ENCODE measurements around the gene ARPP19. TPM values are rescaled to one million over a fixed set of nuclear protein-coding genes. Genes with fewer than 3 reads are reported as not detected.
A peak's percentile ranks its signal among the peaks of the same experiment; 100 is the strongest.

Gene ARPP19
- total RNA-seq, 2 experiments from 2014 or later, result 172 to 183 TPM

- H3K4me1 Mint-ChIP-seq (ENCODE audit: low read depth), result no peaks in the 10 kb centered on the region
- H3K9me3 Mint-ChIP-seq, result peaks cover 10% of the 10 kb centered on the region
- H3K27me3 Mint-ChIP-seq, result no peaks in the 10 kb centered on the region
- intact Hi-C loops (cut with micrococcal nuclease), result no loop called here
- DNase-seq, result no peak
- H3K4me3 Mint-ChIP-seq, result no peak overlapping the region
- ChIA-PET POLR2A (interaction anchor here (1.5 kb wide), 1 partner anchor 11 kb away, joined by 3 read pairs; no protein-coding TSS in a partner anchor), CTCF (no interaction called here)
- peak overlapping the region; percentile 24 for H3K27ac Mint-ChIP-seq
- peaks cover 45% of the 10 kb centered on the region for H3K36me3 Mint-ChIP-seq
These were observed 22.6 kb downstream of the ARPP19 start for GRCh38 chr15:52546031-52546751.

DNA sequence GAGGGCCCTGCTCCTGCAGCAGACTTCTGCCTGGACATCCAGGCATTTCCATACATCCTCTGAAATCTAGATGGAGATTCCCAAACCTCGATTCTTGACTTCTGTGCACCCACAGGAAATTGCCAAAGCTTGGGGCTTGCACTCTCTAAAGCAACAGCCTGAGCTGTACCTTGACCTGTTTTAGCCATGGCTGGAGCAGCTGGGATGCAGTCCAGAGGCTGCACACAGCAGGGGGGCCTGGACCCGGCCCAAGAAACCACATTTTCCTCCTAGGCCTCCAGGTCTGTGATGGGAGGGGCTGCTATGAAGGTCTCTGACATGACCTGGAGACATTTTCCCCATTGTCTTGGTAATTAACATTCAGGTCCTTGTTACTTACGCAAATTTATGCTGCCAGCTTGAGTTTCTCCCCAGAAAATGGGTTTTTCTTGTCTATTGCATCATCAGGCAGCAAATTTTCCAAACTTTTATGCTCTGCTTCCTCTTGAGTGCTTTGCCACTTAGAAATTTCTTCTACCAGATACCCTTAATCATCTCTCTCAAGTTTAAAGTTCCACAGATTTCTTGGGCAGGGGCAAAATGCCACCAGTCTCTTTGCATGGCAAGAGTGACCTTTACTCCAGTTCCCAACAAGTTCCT, 28.3 kb downstream of the ARPP19 start:
- Mint-ChIP-seq H3K27me3 (no peaks in the 10 kb centered on the region), H3K4me1 (ENCODE audit: low read depth) (peaks cover 4% of the 10 kb centered on the region), H3K9me3 (peaks cover 19% of the 10 kb centered on the region), H3K27ac (no peak overlapping the region), H3K36me3 (peaks cover 10% of the 10 kb centered on the region), H3K4me3 (no peak overlapping the region)
- ChIA-PET CTCF (no interaction called here), POLR2A (no interaction called here)
- intact Hi-C loops (cut with micrococcal nuclease), result no loop called here
- no peak for DNase-seq

- peaks cover 18% of the 10 kb centered on the region for H3K9me3 Mint-ChIP-seq
- peaks cover 10% of the 10 kb centered on the region for H3K36me3 Mint-ChIP-seq
- ChIA-PET CTCF (no interaction called here), POLR2A (no interaction called here)
- no peak for DNase-seq
- intact Hi-C loops (cut with micrococcal nuclease), result no loop called here
- H3K4me1 Mint-ChIP-seq (ENCODE audit: low read depth), result peaks cover 14% of the 10 kb centered on the region
- no peak overlapping the region for H3K4me3 Mint-ChIP-seq
- no peak overlapping the region for H3K27ac Mint-ChIP-seq
- no peaks in the 10 kb centered on the region for H3K27me3 Mint-ChIP-seq
These were observed 31.4 kb downstream of the ARPP19 start for GRCh38 chr15:52537459-52537858.

DNA sequence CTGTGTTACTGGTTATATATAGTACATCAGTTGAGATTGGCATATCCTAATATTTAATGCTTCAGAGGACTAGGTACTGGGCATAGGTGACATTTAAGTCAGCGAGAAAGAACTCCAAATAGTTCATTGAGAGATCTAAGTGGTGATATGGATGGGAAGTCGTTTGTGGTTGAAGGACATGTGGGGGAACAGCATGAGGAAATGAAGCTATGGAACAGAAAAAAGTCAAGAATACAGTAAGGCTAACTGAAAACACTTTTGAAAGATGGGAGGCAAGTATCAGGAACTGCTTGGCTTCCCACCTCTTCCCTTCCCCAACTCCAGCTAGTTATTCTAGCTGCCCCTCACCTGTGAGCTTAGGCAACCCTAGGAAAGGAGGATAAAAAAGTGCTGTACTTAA, 36.4 kb downstream of the ARPP19 start:
- H3K9me3 Mint-ChIP-seq, result no peaks in the 10 kb centered on the region
- H3K27me3 Mint-ChIP-seq, result peaks cover 2% of the 10 kb centered on the region
- no peaks in the 10 kb centered on the region for H3K36me3 Mint-ChIP-seq
- H3K27ac Mint-ChIP-seq, result no peak overlapping the region
- peaks cover 31% of the 10 kb centered on the region for H3K4me1 Mint-ChIP-seq (ENCODE audit: low read depth)
- no peak for DNase-seq
- intact Hi-C loops (cut with micrococcal nuclease), result no loop called here
- no peak overlapping the region for H3K4me3 Mint-ChIP-seq
- CTCF ChIA-PET, result interaction anchor here (0.8 kb wide), 1 partner anchor 203 kb away, joined by 3 read pairs; no protein-coding TSS in a partner anchor
- POLR2A ChIA-PET, result interaction anchor here (0.9 kb wide), 1 partner anchor 27 kb away, joined by 3 read pairs; no protein-coding TSS in a partner anchor

DNA sequence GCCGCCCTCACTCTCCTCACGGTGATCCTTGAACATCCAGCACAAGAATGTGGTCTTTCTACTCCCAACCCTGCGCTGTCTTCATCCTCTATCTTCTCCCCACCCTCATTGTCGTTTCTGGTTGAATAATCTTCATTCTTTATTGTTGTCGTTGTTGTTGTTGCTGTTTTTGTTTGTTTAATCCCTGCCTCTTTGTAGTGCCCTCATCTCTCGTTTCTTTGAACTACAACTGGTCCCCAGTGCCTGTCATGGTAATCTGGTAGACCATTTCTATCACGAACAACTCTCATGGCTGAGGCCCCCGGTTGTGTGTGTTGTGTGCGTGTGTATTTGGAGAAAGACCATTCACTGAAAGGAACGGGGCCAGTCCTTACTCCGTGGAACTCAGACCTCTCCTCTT, 38.9 kb downstream of the ARPP19 start:
- CTCF ChIA-PET, result no interaction called here

DNA sequence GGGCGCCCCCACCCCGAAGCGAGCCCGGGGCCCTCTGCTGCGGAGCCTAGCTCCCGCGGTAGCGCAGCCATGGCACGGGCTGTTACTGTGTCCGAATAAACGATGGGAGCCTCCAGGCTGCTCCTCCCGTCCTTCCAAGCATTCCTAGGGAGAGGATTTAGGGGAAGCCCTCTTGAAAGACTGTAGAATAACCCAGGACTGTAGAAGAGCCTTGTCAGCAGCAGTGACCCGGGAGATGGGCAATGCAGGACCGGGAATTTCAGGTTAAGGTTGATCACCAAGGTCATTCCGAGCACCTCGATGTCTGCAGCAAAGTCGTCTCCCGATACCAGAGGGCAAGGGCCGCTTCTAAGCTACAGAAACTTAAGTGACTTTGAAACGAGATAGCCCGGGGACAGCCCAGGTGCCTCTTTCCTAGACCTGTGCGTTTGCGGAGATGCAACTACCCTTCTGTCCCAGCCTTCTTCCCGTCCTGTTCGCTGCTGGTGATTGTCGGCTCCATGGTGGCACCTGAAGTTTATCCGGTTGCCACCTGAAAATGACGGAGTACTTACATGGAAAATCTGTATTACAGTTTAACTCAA, 39.4 kb downstream of the ARPP19 start:
- intact Hi-C loops (cut with micrococcal nuclease), result loop anchor here (1.0 to 2.0 kb wide), 8 partner anchors 29 to 273 kb away; no protein-coding TSS in a partner anchor
- peak; percentile 45 for DNase-seq
- Mint-ChIP-seq H3K36me3 (no peaks in the 10 kb centered on the region), H3K4me1 (ENCODE audit: low read depth) (peaks cover 34% of the 10 kb centered on the region), H3K27me3 (peaks cover 2% of the 10 kb centered on the region), H3K9me3 (no peaks in the 10 kb centered on the region), H3K4me3 (peak overlapping the region; percentile 78), H3K27ac (peak overlapping the region; percentile 75)
- CTCF ChIA-PET, result interaction anchor here (1.0 to 2.1 kb wide), 3 partner anchors 30 to 205 kb away, joined by 3 to 19 read pairs (median 6); no protein-coding TSS in a partner anchor
- POLR2A ChIA-PET, result interaction anchor here (0.8 kb wide), 1 partner anchor 29 kb away, joined by 3 read pairs; no protein-coding TSS in a partner anchor

More for the DNA sequence above, 38.9 kb downstream of the ARPP19 start:
- H3K36me3 Mint-ChIP-seq, result no peaks in the 10 kb centered on the region
- peaks cover 2% of the 10 kb centered on the region for H3K27me3 Mint-ChIP-seq
- POLR2A ChIA-PET, result interaction anchor here (0.8 kb wide), 1 partner anchor 28 kb away, joined by 3 read pairs; no protein-coding TSS in a partner anchor
- peaks cover 36% of the 10 kb centered on the region for H3K4me1 Mint-ChIP-seq (ENCODE audit: low read depth)
- H3K27ac Mint-ChIP-seq, result peak overlapping the region; percentile 75
- intact Hi-C loops (cut with micrococcal nuclease), result loop anchor here (1.0 to 2.0 kb wide), 8 partner anchors 28 to 273 kb away; no protein-coding TSS in a partner anchor
- H3K4me3 Mint-ChIP-seq, result peak overlapping the region; percentile 78
- DNase-seq, result no peak
- H3K9me3 Mint-ChIP-seq, result no peaks in the 10 kb centered on the region

DNA sequence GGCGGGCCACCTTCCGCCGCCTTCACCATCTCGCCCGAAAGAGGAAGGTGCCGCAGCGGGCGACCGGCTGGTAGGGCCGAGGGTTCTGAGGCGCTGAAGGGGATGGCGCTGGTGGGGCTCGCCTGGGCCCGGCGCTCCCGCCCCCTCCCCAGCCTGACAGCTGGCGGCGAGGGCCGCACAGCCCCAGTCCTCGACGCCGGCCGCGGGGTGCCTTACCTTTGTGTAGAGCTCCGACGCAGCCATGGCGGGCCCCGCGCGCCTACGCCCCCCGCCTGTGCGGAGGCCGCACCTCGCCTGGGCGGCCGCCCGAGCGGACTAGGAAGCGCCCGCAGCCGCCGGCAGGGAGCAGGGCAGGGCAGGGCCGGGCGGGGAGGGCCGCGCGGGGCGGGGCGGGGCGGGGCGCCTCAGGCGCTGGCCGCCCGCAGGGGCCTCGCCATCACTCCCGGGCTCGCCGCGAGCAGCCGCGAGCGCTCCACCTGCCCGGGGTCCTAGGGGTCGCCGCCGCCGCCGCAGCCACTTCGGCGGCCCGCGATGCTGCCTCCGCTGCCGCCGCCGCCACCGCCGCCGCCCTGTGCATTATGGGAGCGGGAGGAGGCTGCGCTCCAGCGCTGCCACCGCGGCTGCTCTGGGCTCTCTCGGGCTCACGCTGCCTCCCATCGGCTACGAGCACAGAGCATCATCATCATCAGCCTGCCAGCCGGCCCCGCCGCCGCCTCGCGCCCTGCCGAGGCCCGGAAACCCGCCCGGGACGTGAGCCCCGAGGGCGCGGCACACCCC, 40.1 kb downstream of the ARPP19 start, which contains the start of gene MYO5A:
MYO5A (minus strand) TSS at position 317 of the 777 bp plus-strand sequence; CDS start at position 243, 74 bp downstream.
- intact Hi-C loops (cut with micrococcal nuclease), result loop anchor here (1.0 to 2.0 kb wide), 9 partner anchors 30 to 272 kb away; no protein-coding TSS in a partner anchor
- peak within 1 kb of the TSS; percentile 90 for H3K27ac Mint-ChIP-seq
- POLR2A ChIA-PET, result interaction anchor here (0.6 to 1.6 kb wide), 8 partner anchors 30 to 205 kb away, joined by 3 to 11 read pairs (median 4); no protein-coding TSS in a partner anchor

DNA sequence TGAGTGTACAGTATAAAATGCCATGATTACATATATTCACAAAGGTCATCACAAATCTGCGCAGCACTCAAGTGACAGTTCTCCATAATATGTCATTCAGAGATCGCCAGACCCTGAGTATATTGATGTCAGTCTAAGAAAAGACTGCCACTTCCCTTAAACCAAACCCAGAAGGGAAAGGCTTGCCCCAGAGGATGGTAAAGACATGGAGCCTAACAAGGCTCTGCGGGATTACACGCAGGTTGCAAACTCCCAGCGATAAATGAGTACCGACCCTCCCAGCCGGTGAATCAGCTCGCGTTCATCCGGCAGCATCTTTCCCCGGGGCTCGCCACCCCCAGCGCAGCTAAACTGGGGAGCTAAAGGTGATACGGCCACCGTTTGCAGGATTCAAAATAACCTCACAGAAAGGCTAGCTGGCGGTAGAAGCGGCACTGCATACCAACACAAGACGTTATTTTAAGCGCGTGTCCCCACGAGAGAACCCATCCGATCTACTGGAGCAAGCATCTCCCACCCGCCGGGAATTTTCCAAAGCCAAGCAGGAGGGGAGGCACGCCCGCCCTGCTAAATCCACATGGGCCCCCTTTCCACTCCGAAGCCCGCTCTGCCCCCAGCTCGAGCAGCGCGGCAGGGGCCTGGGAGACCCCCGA, 40.8 kb downstream of the ARPP19 start:
- H3K4me3 Mint-ChIP-seq, result peak overlapping the region; percentile 97
- CTCF ChIA-PET, result interaction anchor here (0.8 to 2.1 kb wide), 12 partner anchors 17 to 206 kb away, joined by 3 to 19 read pairs (median 3); partner anchors contain the start of gene ARPP19
- intact Hi-C loops (cut with micrococcal nuclease), result loop anchor here (1.0 to 2.0 kb wide), 4 partner anchors 40 to 271 kb away; no protein-coding TSS in a partner anchor

More for the DNA sequence above, 40.1 kb downstream of the ARPP19 start, which contains the start of gene MYO5A:
- peak within 1 kb of the TSS; percentile 97 for H3K4me3 Mint-ChIP-seq
- H3K9me3 Mint-ChIP-seq, result no peaks in the 10 kb centered on the region
- H3K27me3 Mint-ChIP-seq, result peaks cover 2% of the 10 kb centered on the region
- CTCF ChIA-PET, result interaction anchor here (0.8 to 2.1 kb wide), 10 partner anchors 18 to 205 kb away, joined by 3 to 19 read pairs (median 3); partner anchors contain the start of gene ARPP19
- H3K36me3 Mint-ChIP-seq, result no peaks in the 10 kb centered on the region
- peak; percentile 86 for DNase-seq
- H3K4me1 Mint-ChIP-seq (ENCODE audit: low read depth), result peaks cover 33% of the 10 kb centered on the region

DNA sequence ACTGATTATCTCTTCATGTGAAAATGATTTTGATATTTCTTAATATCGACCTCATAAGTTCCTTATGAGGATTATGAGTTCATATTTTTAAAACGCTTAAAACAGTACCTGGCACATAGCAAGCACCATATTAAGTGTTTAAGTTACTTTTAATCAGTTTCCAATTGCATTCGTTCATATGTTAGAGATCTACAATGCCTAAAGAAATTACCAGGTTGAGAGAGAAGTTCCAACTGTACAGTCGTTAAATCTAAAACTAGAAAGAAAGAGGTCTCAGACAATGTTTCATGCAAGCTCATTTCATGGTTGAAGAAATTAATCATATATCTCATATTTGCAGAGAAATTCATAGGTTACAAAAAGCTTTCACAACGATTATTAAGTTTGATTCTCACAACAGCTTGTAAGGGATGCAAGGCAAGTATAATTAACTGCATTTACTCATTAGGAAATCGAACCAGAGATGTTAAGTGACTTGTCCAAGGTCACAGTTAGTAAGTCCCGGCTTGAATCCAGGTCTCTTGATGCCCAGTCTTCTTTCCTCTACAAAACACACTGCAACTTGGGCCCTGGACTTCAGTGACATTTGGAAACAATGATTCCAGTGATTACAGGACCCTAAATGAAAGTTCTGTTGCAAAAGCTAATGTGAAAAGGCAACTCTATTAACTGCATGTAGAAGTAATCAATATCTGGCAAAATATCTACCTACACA, 41.5 kb downstream of the ARPP19 start:
- ChIA-PET POLR2A (interaction anchor here (1.0 to 1.6 kb wide), 6 partner anchors 30 to 152 kb away, joined by 3 to 11 read pairs (median 4); no protein-coding TSS in a partner anchor), CTCF (interaction anchor here (0.7 to 2.1 kb wide), 7 partner anchors 21 to 196 kb away, joined by 3 to 19 read pairs (median 4); no protein-coding TSS in a partner anchor)
- DNase-seq, result no peak
- Mint-ChIP-seq H3K4me3 (peak overlapping the region; percentile 97), H3K27me3 (peaks cover 2% of the 10 kb centered on the region), H3K9me3 (no peaks in the 10 kb centered on the region), H3K4me1 (ENCODE audit: low read depth) (peaks cover 39% of the 10 kb centered on the region), H3K36me3 (no peaks in the 10 kb centered on the region), H3K27ac (peak overlapping the region; percentile 90)
- intact Hi-C loops (cut with micrococcal nuclease), result no loop called here

More for the DNA sequence above, 40.8 kb downstream of the ARPP19 start:
- peaks cover 38% of the 10 kb centered on the region for H3K4me1 Mint-ChIP-seq (ENCODE audit: low read depth)
- peak overlapping the region; percentile 90 for H3K27ac Mint-ChIP-seq
- peaks cover 2% of the 10 kb centered on the region for H3K27me3 Mint-ChIP-seq
- POLR2A ChIA-PET, result interaction anchor here (1.0 to 1.6 kb wide), 7 partner anchors 31 to 160 kb away, joined by 3 to 11 read pairs (median 4); no protein-coding TSS in a partner anchor
- DNase-seq, result peak; percentile 72
- H3K9me3 Mint-ChIP-seq, result no peaks in the 10 kb centered on the region
- H3K36me3 Mint-ChIP-seq, result no peaks in the 10 kb centered on the region
